Measurements from ENCODE around the gene IFNB1. TPM values are rescaled to one million over a fixed set of nuclear protein-coding genes. Genes with fewer than 3 reads are reported as not detected.
A peak's percentile ranks its signal among the peaks of the same experiment; 100 is the strongest.

The IFNB1 gene
- total RNA-seq, 6 donors from 2014 or later, result not detected

DNA sequence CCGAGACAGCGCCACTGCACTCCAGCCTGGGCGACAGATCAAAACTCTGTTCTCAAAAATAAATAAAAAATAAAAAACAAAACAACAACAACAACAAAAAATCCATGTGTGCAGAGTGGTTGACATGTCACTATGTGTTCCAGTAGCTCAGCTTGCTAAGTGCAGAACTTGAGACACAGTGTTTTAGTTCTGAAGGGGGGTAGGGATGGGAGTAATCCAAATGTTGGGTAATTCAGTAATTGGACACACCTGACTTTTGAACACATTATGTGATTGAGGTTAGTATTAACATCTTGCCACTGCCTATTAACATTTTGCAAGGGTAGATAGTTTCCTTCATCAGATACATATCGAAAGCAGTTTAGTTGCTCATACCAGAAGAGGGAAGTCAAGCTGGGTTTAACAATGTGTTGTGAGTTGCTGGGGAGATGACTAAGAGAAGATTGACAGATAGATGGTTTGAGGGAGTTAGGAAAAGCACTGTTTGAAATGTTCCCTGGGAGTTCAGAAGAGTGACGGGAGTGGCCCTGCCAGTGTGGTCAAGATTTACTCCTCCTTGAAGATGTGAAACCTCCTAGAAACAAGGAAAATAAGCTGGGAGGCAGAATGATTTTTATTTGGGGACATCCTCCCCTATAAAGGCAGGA is 47.2 kb downstream of the IFNB1 start:
- peaks cover 4 to 29% (median 17%) of the 10 kb centered on the region in 4 donors for H3K4me1 ChIP-seq
- H3K27me3 ChIP-seq, result no peaks in the 10 kb centered on the region
- peak; percentile 68 to 79 for ATAC-seq (ENCODE audit: low FRiP score in 2 of 2)
- peak in 1 of 2 donors; percentile 24 for DNase-seq
- H3K4me3 ChIP-seq, result peak overlapping the region; percentile 57 to 75 (median 69)
- TF ChIP-seq, protein P1, sequence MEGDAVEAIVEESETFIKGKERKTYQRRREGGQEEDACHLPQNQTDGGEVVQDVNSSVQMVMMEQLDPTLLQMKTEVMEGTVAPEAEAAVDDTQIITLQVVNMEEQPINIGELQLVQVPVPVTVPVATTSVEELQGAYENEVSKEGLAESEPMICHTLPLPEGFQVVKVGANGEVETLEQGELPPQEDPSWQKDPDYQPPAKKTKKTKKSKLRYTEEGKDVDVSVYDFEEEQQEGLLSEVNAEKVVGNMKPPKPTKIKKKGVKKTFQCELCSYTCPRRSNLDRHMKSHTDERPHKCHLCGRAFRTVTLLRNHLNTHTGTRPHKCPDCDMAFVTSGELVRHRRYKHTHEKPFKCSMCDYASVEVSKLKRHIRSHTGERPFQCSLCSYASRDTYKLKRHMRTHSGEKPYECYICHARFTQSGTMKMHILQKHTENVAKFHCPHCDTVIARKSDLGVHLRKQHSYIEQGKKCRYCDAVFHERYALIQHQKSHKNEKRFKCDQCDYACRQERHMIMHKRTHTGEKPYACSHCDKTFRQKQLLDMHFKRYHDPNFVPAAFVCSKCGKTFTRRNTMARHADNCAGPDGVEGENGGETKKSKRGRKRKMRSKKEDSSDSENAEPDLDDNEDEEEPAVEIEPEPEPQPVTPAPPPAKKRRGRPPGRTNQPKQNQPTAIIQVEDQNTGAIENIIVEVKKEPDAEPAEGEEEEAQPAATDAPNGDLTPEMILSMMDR (IDR thresholded peaks at IDR 0.05), result no peak
- TF ChIP-seq POLR2AphosphoS5 (IDR thresholded peaks at IDR 0.05) (peak in 1 of 2 donors; percentile 8), POLR2A (IDR thresholded peaks at IDR 0.05) (peak in 1 of 4 donors; percentile 46)
- no peaks in the 10 kb centered on the region for H3K9me3 ChIP-seq
- 59 to 66% methylated on average over 5 of the region's 5 CpGs for WGBS, 2 donors
- no peaks in the 10 kb centered on the region for H3K36me3 ChIP-seq
- peak overlapping the region; percentile 71 to 96 (median 85) for H3K27ac ChIP-seq

DNA sequence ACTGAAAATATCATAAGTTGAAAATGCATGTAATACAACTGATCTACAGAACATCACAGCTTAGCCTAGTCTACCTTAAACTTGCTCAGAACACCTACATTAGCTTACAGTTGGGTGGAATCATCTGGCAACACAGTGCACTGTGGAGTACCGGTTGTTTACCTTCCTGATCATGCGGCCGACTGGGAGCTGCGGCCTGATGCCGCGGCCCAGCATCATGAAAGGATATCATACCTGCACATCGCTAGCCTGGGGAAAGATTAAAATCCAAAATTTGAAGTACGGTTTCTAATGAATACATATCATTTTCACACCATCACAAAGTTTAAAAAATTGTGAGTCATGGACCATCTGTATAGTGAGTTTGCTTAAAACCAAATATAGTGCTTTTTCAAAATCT is 48.1 kb downstream of the IFNB1 start:
- Histone ChIP-seq H3K9me3 (no peaks in the 10 kb centered on the region), H3K27me3 (no peaks in the 10 kb centered on the region), H3K4me1 (peaks cover 4 to 29% (median 17%) of the 10 kb centered on the region in 4 donors), H3K36me3 (no peaks in the 10 kb centered on the region), H3K27ac (no peak overlapping the region), H3K4me3 (no peak overlapping the region)
- 74% methylated on average over 8 of the region's 8 CpGs for WGBS, 2 donors
- TF ChIP-seq POLR2A (IDR thresholded peaks at IDR 0.05), result no peak
- ATAC-seq (ENCODE audit: low FRiP score in 2 of 2), result no peak
- peak in 1 of 2 donors; percentile 29 for DNase-seq

DNA sequence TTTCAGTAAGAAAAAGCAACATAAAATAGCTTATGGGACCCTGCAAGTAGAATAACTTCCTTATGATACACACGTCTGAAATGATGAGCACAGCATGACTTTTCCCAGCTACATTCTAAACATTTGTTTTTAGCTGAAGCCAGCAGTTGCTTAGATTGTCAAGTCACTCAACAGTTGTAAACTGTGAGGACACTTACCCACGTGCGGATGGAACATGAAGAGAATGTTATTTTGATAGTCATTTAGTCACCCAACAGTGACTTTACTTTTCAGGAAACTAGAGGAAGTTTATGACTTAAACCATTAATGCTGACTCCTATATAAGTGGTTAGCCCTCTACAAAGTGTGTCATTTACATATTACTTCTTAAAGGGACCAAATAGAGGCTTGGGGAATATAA is 49.3 kb downstream of the IFNB1 start:
- 33 to 49% methylated on average over 3 of the region's 3 CpGs for WGBS, 2 donors
- no peak for DNase-seq
- Histone ChIP-seq H3K4me1 (peaks cover 4 to 29% (median 17%) of the 10 kb centered on the region in 4 donors), H3K27me3 (no peaks in the 10 kb centered on the region), H3K9me3 (no peaks in the 10 kb centered on the region), H3K36me3 (no peaks in the 10 kb centered on the region), H3K27ac (no peak overlapping the region), H3K4me3 (no peak overlapping the region)
- no peak for TF ChIP-seq EP300 (IDR thresholded peaks at IDR 0.05)
- TF ChIP-seq, protein P1 (IDR thresholded peaks at IDR 0.05), result no peak
- TF ChIP-seq POLR2AphosphoS5 (IDR thresholded peaks at IDR 0.05), result no peak
- TF ChIP-seq POLR2A (IDR thresholded peaks at IDR 0.05), result no peak
- ATAC-seq (ENCODE audit: low FRiP score in 2 of 2), result no peak

DNA sequence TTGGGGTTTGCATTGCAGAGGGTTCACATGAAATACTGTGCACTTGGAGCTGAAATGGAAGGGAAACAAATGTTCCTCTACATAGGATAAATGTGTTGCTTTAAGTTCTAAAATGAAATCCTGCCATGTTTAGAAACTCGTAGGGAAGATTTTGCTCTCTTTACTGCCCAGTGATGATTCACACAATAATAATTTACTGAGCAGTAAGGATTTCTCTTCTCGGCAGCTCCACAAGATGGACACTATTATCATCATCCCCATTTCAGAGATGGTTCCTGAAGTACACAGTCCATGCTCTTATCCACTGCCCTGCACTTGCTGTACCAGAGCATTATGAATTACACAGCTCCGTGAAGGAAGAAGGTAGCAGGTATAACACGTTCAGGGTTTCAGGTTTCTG is 50.4 kb downstream of the IFNB1 start:
- no peak overlapping the region for H3K27ac ChIP-seq
- no peak overlapping the region for H3K4me3 ChIP-seq
- no peak for ATAC-seq (ENCODE audit: low FRiP score in 2 of 2)
- 85 to 87% methylated on average over 4 of the region's 4 CpGs for WGBS, 2 donors
- no peaks in the 10 kb centered on the region for H3K36me3 ChIP-seq
- DNase-seq, result no peak
- H3K27me3 ChIP-seq, result no peaks in the 10 kb centered on the region
- peaks cover 4 to 29% (median 17%) of the 10 kb centered on the region in 4 donors for H3K4me1 ChIP-seq
- no peaks in the 10 kb centered on the region for H3K9me3 ChIP-seq
- TF ChIP-seq EP300 (IDR thresholded peaks at IDR 0.05) (no peak), POLR2AphosphoS5 (IDR thresholded peaks at IDR 0.05) (no peak), POLR2A (IDR thresholded peaks at IDR 0.05) (no peak)
- TF ChIP-seq, protein P1 (IDR thresholded peaks at IDR 0.05), result no peak

Small RNA genes lying within 50 kb of the gene (small RNA-seq; reads per million reads assigned to genes)
- 0 reads per million in 4 donors for gene IFNWP4

Other genes with a start within 250 kb of the IFNB1 start
- 10 to 100 TPM in 2 of 6 donors, 1 to 10 TPM in 4; 2.7 to 17.7 (median 7.3) TPM for gene HACD4, start 46.3 kb downstream of the IFNB1 start, total RNA-seq
- gene IFNW1, start 63.9 kb upstream of the IFNB1 start, total RNA-seq, result not detected
- not detected for gene IFNA21, start 88.7 kb upstream of the IFNB1 start, total RNA-seq
- gene IFNA4, start 109.6 kb upstream of the IFNB1 start, total RNA-seq, result 1 to 10 TPM in 1 of 6 donors, not detected in 5; 2.1 TPM
- gene IFNA7, start 124.3 kb upstream of the IFNB1 start, total RNA-seq, result not detected
- gene IFNA10, start 129.2 kb upstream of the IFNB1 start, total RNA-seq, result not detected
- not detected for gene IFNA16, start 139.4 kb upstream of the IFNB1 start, total RNA-seq
- gene IFNA17, start 150.3 kb upstream of the IFNB1 start, total RNA-seq, result not detected
- gene IFNA14, start 162.1 kb upstream of the IFNB1 start, total RNA-seq, result not detected
- gene IFNA5, start 227.4 kb upstream of the IFNB1 start, total RNA-seq, result under 1 TPM in 1 of 6 donors, not detected in 5; 0.23 TPM